ENCODE data around the gene SLC7A9.

Gene SLC7A9

DNA sequence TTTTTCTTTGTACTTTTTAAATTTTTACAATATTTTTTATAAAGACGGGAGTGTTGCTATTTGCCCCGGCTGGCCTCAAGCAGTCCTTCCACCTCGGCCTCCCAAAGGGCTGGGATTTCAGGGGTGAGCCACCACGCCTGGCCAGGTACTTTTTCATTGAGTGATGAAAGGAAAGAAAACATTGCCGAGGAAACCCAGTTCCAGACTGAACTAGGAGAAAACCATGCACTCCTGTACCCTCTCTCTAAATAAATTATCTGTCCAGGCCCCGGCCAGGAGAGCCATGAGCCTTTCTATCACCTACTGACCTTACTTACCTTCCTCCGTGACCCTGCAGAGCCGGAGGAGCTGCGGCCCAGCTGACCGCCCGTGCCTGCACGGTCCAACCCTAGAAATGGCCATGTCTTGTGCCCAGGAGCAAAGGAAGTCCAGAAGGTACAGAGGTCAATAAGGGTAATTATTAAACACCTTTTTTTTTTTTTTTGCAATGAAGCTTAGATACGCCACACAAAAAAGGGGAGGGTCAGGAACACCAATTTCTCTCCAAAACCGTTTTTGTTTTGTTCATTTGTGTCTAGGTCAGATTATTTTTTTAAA, at the start of gene SLC7A9:
SLC7A9 (minus strand) TSS at position 399 of the 597 bp plus-strand sequence. CDS start 1,233 bp downstream, outside the sequence.
- in situ Hi-C loops (cut with MboI; ENCODE audit: low pct_unique_long_range_greater_than_20kb, low sequenced_read_pairs, unreplicated experiment): no loop called here
- TF ChIP-seq, protein P1, sequence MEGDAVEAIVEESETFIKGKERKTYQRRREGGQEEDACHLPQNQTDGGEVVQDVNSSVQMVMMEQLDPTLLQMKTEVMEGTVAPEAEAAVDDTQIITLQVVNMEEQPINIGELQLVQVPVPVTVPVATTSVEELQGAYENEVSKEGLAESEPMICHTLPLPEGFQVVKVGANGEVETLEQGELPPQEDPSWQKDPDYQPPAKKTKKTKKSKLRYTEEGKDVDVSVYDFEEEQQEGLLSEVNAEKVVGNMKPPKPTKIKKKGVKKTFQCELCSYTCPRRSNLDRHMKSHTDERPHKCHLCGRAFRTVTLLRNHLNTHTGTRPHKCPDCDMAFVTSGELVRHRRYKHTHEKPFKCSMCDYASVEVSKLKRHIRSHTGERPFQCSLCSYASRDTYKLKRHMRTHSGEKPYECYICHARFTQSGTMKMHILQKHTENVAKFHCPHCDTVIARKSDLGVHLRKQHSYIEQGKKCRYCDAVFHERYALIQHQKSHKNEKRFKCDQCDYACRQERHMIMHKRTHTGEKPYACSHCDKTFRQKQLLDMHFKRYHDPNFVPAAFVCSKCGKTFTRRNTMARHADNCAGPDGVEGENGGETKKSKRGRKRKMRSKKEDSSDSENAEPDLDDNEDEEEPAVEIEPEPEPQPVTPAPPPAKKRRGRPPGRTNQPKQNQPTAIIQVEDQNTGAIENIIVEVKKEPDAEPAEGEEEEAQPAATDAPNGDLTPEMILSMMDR (IDR thresholded peaks at IDR 0.05; ENCODE audit: extremely low read depth, insufficient read depth, missing control alignments): no peak
- DNase-seq (ENCODE audit: low spot score): no peak

DNA sequence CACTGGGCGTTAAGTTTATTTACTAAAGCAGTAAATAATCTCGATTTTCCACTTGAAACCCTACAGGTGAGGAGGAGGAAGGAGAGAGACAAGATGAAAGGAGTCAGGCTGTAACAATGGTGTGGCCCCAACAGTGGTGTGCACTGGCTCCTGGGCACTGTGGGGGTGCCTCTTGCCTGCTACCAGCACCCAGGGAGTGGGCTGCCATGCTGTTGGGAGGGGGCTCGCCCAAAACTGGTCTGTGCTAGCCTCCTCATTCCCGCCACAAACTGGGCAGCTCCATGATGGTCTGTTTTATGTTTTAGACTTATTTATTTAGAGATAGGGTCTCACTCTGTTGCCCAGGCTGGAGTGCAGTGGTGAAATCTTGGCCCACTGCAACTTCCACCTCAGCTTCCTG, 49.8 kb upstream of the SLC7A9 start:
- no peak for DNase-seq (ENCODE audit: low spot score)
- TF ChIP-seq, protein P1 (IDR thresholded peaks at IDR 0.05; ENCODE audit: extremely low read depth, insufficient read depth, missing control alignments): no peak
- in situ Hi-C loops (cut with MboI; ENCODE audit: low pct_unique_long_range_greater_than_20kb, low sequenced_read_pairs, unreplicated experiment): no loop called here

DNA sequence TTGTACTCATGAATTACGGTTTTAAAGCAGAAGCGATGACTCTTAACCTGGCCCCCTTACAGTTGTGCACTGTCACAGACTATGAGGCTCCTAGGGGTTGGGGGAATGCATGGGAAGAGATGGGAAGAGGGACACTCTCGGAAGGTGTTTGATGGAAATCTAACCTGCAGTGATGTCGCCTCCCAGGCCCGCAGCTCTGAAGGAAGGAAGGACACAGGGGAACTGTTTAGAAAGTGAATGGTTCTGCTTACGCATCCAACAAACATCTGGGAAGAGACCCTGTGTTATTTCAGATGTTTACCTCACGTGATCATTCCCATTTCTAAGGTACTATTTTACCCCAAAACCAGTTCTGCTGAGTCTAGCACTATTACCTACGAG, 48.0 kb upstream of the SLC7A9 start:
- in situ Hi-C loops (cut with MboI; ENCODE audit: low pct_unique_long_range_greater_than_20kb, low sequenced_read_pairs, unreplicated experiment): no loop called here
- no peak for DNase-seq (ENCODE audit: low spot score)
- TF ChIP-seq, protein P1 (IDR thresholded peaks at IDR 0.05; ENCODE audit: extremely low read depth, insufficient read depth, missing control alignments): no peak

DNA sequence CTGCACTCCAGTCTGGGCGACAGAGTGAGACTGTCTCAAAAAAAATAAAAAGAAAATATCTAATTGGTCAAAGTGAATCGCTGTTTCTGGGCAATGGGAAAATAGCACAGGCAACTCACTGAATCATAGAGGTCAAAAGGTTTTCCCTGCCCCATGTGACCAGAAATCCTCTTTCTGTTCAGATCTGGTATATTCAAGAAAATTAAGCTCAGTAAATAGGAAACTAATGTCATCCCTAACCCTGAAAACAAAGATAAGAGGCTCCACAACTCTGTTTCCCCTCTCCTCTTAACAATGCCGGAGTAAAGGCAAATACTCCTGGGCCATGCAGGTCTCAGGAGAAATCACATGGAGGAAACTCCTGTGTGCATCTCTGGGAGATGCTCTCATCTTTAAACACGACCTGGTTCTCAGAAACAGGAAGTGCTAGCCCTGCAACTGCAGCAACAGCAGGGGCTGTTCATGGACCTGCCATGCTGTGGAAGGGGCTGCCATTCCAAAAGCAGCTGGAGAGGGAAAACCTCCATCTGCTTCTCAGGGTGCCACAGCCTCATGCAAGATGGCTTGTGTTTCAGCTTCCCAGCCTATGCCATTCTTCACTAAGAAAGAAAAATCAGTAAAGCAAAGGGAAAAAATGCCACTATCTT, 47.5 kb upstream of the SLC7A9 start:
- in situ Hi-C loops (cut with MboI; ENCODE audit: low pct_unique_long_range_greater_than_20kb, low sequenced_read_pairs, unreplicated experiment): no loop called here
- TF ChIP-seq, protein P1 (IDR thresholded peaks at IDR 0.05; ENCODE audit: extremely low read depth, insufficient read depth, missing control alignments): no peak
- no peak for DNase-seq (ENCODE audit: low spot score)

DNA sequence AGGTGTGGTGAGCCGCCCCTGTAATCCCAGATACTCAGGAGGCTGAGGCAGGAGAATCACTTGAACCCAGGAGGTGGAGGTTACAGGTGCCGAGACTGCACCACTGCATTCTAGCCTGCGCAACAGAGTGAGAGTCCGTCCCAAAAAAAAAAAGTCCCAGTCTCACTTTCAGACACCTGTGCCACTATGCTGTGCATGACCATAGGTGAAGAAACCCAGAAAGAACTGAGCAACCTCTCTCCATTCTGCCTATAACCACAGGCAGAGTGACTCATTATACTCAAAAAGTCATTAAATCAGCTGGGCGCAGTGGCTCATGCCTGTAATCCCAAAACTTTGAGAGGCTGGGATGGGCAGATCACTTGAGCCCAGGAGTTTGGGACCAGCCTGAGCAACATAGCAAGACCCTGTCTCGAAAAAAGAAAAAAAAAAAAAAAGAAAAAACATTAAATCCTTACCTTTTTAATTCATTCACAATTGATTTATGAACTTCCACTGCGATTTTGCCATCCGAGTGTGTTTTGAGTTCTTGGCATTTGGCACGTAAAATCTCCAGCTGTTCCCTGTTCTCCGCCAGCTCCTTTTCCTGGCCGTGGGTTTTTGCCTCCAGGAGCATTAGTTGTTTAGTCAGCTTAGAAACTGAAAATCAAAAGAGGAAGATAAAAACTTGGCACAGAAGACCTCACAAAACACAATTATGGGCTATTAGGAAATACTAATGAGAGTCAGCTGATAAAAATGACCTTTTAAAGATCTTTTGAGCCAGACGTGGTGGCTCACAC, 45.5 kb upstream of the SLC7A9 start:
- in situ Hi-C loops (cut with MboI; ENCODE audit: low pct_unique_long_range_greater_than_20kb, low sequenced_read_pairs, unreplicated experiment): no loop called here
- no peak for DNase-seq (ENCODE audit: low spot score)
- TF ChIP-seq, protein P1 (IDR thresholded peaks at IDR 0.05; ENCODE audit: extremely low read depth, insufficient read depth, missing control alignments): no peak

DNA sequence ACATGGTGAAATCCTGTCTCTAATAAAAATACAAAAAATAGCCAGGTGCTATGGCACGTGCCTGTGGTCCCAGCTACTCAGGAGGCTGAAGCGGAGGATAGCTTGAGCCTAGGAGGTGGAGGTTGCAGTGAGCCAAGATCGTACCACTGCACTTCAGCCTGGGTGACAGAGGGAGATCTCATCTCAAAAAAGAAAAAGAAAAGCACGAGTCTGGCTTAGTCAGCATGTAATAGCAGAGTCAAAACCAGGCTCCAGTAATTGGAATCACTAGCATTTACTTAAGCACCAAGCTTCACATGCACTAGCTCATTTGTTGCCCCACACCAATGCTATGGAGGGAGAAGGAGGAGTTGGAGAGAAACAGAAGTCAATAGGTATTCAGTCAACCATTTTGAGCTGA, 41.9 kb upstream of the SLC7A9 start:
- in situ Hi-C loops (cut with MboI; ENCODE audit: low pct_unique_long_range_greater_than_20kb, low sequenced_read_pairs, unreplicated experiment): no loop called here
- TF ChIP-seq, protein P1 (IDR thresholded peaks at IDR 0.05; ENCODE audit: extremely low read depth, insufficient read depth, missing control alignments): no peak
- no peak for DNase-seq (ENCODE audit: low spot score)
